Endothelial cell of umbilical vein (primary cell): ENCODE data around the gene FBXW11. TPM values are rescaled to one million over a fixed set of nuclear protein-coding genes. Genes with fewer than 3 reads are reported as not detected.
A peak's percentile ranks its signal among the peaks of the same experiment; 100 is the strongest.

ENCODE experiments used
- BruUV-seq: library from RNA; stranded (reverse); fragments of 400-500 nt; replicated peaks from 2 replicates; lab custom pipeline; 2021; lab: Mats Ljungman, UMichigan
- CTCF ChIA-PET: fragments of 300-600, 350-600 bp; sonication (Branson Sonifier 250); formaldehyde crosslinking; loops from one replicate; lab custom pipeline; 2021; ENCODE audit warnings: antibody characterized with exemption, inconsistent platforms; lab: Charles Lee
- POLR2A ChIA-PET: fragments of 300-600, 350-600 bp; sonication (Branson Sonifier 250); formaldehyde crosslinking; loops from one replicate; lab custom pipeline; 2021; ENCODE audit warnings: antibody characterized with exemption, inconsistent platforms; lab: Charles Lee
- DNase-seq: peaks from one replicate; pipeline ENCODE4 v3.0.0-alpha.2; 2011; ENCODE audit warnings: low read depth, low spot score
- FAIRE-seq: peaks from 2 replicates; lab custom pipeline; 2011; peaks lifted over from hg19 to GRCh38; lab: Jason Lieb, UNC
- H2AFZ ChIP-seq: 2 replicates; pipeline ENCODE4 v1.6.0; 2012; ENCODE audit warnings: low read depth, low read length, control low read depth, inconsistent platforms
- H3K27ac ChIP-seq: 2 replicates; pipeline ENCODE4 v1.5.1; 2011; ENCODE audit warnings: low read depth, mild to moderate bottlenecking, control low read depth, low read length, moderate library complexity; ENCODE audit not compliant: insufficient read depth
- H3K27me3 ChIP-seq, 2 experiments: 2 replicates each; pipeline versions ENCODE4 v1.6.0 to v1.6.1; 2011; ENCODE audit warnings: low read length in 2 of 2, mixed read lengths in 1 of 2; ENCODE audit not compliant: control insufficient read depth in 2 of 2, insufficient read depth in 2 of 2
- H3K36me3 ChIP-seq, 2 experiments: 2 replicates in 1 of 2; 3 replicates in 1 of 2; pipeline ENCODE4 v1.5.1; 2011; ENCODE audit warnings: low read length in 2 of 2, mild to moderate bottlenecking in 1 of 2, moderate library complexity in 1 of 2; ENCODE audit not compliant: control insufficient read depth in 2 of 2, insufficient read depth in 2 of 2; ENCODE audit errors: extremely low read depth in 1 of 2
- H3K4me1 ChIP-seq: 3 replicates; pipeline ENCODE4 v1.5.1; 2011; ENCODE audit warnings: mild to moderate bottlenecking, low read length; ENCODE audit not compliant: control insufficient read depth, insufficient read depth; ENCODE audit errors: extremely low read depth
- H3K4me2 ChIP-seq: 2 replicates; pipeline ENCODE4 v1.6.1; 2011; ENCODE audit warnings: low read length, control low read depth, mixed read lengths; ENCODE audit not compliant: insufficient read depth
- H3K4me3 ChIP-seq, 3 experiments: fragments of 200-600 bp in 1 of 3; sonication (generic), shearing (Covaris generic) in 1 of 3; replicated peaks in 1 of 3; 2 replicates each; pipeline ENCODE4 v1.5.1; 2011 to 2016; ENCODE audit warnings: control low read depth in 3 of 3, low read length in 3 of 3, mild to moderate bottlenecking in 2 of 3, inconsistent platforms in 1 of 3, low read depth in 1 of 3, moderate library complexity in 1 of 3; ENCODE audit not compliant: insufficient read depth in 1 of 3
- H3K79me2 ChIP-seq: 2 replicates; pipeline ENCODE4 v1.6.0; 2012; ENCODE audit warnings: low read length, inconsistent platforms; ENCODE audit not compliant: control insufficient read depth, insufficient read depth
- H3K9ac ChIP-seq: replicated peaks from 2 replicates; pipeline ENCODE3; 2011; ENCODE audit warnings: low read length, control low read depth; ENCODE audit not compliant: insufficient read depth; ENCODE audit errors: extremely low read depth
- H3K9me1 ChIP-seq: replicated peaks from 3 replicates; pipeline ENCODE4 v1.6.0; 2011; ENCODE audit warnings: mild to moderate bottlenecking, low read length; ENCODE audit not compliant: control insufficient read depth, insufficient read depth; ENCODE audit errors: extremely low read depth
- H3K9me3 ChIP-seq: replicated peaks from 2 replicates; pipeline ENCODE4 v1.5.1; 2012; ENCODE audit warnings: low read length, inconsistent platforms; ENCODE audit not compliant: control insufficient read depth, insufficient read depth
- H4K20me1 ChIP-seq: replicated peaks from 2 replicates; pipeline ENCODE3; 2011; ENCODE audit warnings: mild to moderate bottlenecking, low read length; ENCODE audit not compliant: control insufficient read depth, insufficient read depth; ENCODE audit errors: extremely low read depth
- CTCF ChIP-seq, 2 donors: IDR thresholded peaks; 1 replicate in 1 of 2; 2 replicates in 1 of 2; pipeline ENCODE4 v1.5.1; 2011; ENCODE audit warnings: low read length in 2 of 2, mild to moderate bottlenecking in 2 of 2, moderate library complexity in 2 of 2, control low read depth in 1 of 2, inconsistent platforms in 1 of 2, low read depth in 1 of 2; ENCODE audit not compliant: insufficient read depth in 1 of 2; ENCODE audit errors: extremely low read depth in 1 of 2
- EZH2 ChIP-seq: IDR thresholded peaks from 2 replicates; pipeline ENCODE4 v1.6.1; 2012; ENCODE audit warnings: borderline replicate concordance, low read depth, mild to moderate bottlenecking, moderate library complexity, low read length, inconsistent platforms; ENCODE audit not compliant: severe bottlenecking
- FOS ChIP-seq: IDR thresholded peaks from 2 replicates; pipeline ENCODE4 v1.6.1; 2011; ENCODE audit warnings: mild to moderate bottlenecking, low read length, moderate library complexity, borderline replicate concordance; ENCODE audit not compliant: insufficient read depth
- GATA2 ChIP-seq: IDR thresholded peaks from 2 replicates; pipeline ENCODE4 v1.7.0; 2011; ENCODE audit warnings: low read depth, mild to moderate bottlenecking, moderate library complexity, mixed read lengths, low read length; ENCODE audit not compliant: insufficient read length, insufficient read depth
- JUN ChIP-seq: IDR thresholded peaks from 2 replicates; pipeline ENCODE4 v1.6.1; 2011; ENCODE audit warnings: borderline replicate concordance, low read depth; ENCODE audit not compliant: insufficient read length, insufficient read depth
- MAX ChIP-seq: IDR thresholded peaks from 2 replicates; pipeline ENCODE4 v1.6.1; 2011; ENCODE audit not compliant: insufficient read depth, insufficient read length
- MYC ChIP-seq: IDR thresholded peaks from one replicate; pipeline ENCODE4 v1.6.1; 2011; ENCODE audit warnings: mild to moderate bottlenecking, low read depth, low read length
- POLR2A ChIP-seq: IDR thresholded peaks from 2 replicates; pipeline ENCODE4 v1.6.1; 2012; ENCODE audit warnings: low read depth, mild to moderate bottlenecking, control low read depth, low read length
- POLR2AphosphoS5 ChIP-seq: IDR thresholded peaks from 2 replicates; pipeline ENCODE4 v1.6.1; 2012; ENCODE audit warnings: low read depth, mild to moderate bottlenecking, control low read depth, low read length, moderate library complexity; ENCODE audit not compliant: insufficient read depth
- dilution Hi-C: fragments of 300-500 bp; cut with MboI; formaldehyde crosslinking; loops from one replicate; pipeline ENCODE4 v1.15.0; 2019; ENCODE audit warnings: low sequenced_read_pairs; ENCODE audit not compliant: extremely low pct_ligation_motif_present
- intact Hi-C: fragments of 100-400 bp; cut with micrococcal nuclease; formaldehyde crosslinking; loops from one replicate; pipeline ENCODE4 v1.10.0; 2022
- polyA plus RNA-seq, 4 experiments: library from polyadenylated mRNA; depleted of rRNA in 3 of 4; stranded (reverse) in 3 of 4; unstranded in 1 of 4; fragments of >200 nt; gene quantifications; 2 replicates each; pipeline versions ENCODE4 v1.2.1 to v1.2.3, GENCODE V29; 2011 to 2012; ENCODE audit warnings: missing spikeins in 1 of 4
- total RNA-seq: library from RNA; stranded (reverse); gene quantifications from 2 replicates; pipeline ENCODE4 v1.2.3, GENCODE V29; 2021

The FBXW11 gene
- total and polyA plus RNA-seq, 2 donors (not counting 3 experiments of a cell fraction or from before 2014, with no cell fraction given), result 30.7 to 44.7 TPM

- intact Hi-C loops (no loop called here), dilution Hi-C loops (no loop called here)
These were observed 52.4 kb downstream of the FBXW11 start for GRCh38 chr5:171953860-171954701.

More at GRCh38 chr5:171953860-171954701, 52.4 kb downstream of the FBXW11 start:
- POLR2A ChIA-PET, result no interaction called here
- no peaks in the 10 kb centered on the region for H3K9me1 ChIP-seq
- no peak for FAIRE-seq
- no peaks in the 10 kb centered on the region for H3K27me3 ChIP-seq
- CTCF ChIA-PET, result interaction anchor here (1.0 to 2.2 kb wide), 2 partner anchors 32 to 42 kb away, joined by 3 to 4 read pairs; no protein-coding TSS in a partner anchor
- peaks cover 24% of the 10 kb centered on the region for H3K4me1 ChIP-seq
- H3K9me3 ChIP-seq, result no peaks in the 10 kb centered on the region
- peak; percentile 41 for DNase-seq
- no peak overlapping the region for H3K27ac ChIP-seq
- H4K20me1 ChIP-seq, result peaks cover 24% of the 10 kb centered on the region
- H3K79me2 ChIP-seq, result peaks cover 84% of the 10 kb centered on the region
- H3K4me3 ChIP-seq, result no peak overlapping the region
- H3K9ac ChIP-seq, result no peak overlapping the region
- TF ChIP-seq MYC, result no peak
- TF ChIP-seq FOS, result no peak
- no peak for TF ChIP-seq POLR2AphosphoS5
- no peak for TF ChIP-seq CTCF (IDR thresholded peaks at IDR 0.05; ENCODE audit: extremely low read depth in 1 of 2, insufficient read depth in 1 of 2, low read depth in 1 of 2, low read length in 2 of 2)
- TF ChIP-seq GATA2, result no peak
- TF ChIP-seq EZH2, result no peak
- TF ChIP-seq POLR2A, result no peak
- no peak for TF ChIP-seq MAX
- no peak for TF ChIP-seq JUN
- no peaks in the 10 kb centered on the region for H3K36me3 ChIP-seq
- BruUV-seq, result no TSS peak
- H3K4me2 ChIP-seq, result no peak overlapping the region
- H2AFZ ChIP-seq, result no peak overlapping the region
